DND-41 (cell line): Measurements from ENCODE around the gene SOX2.

Experiments
- CTCF ChIP-seq: IDR thresholded peaks from 2 replicates; pipeline ENCODE4 v1.5.1; 2012; ENCODE audit warnings: borderline replicate concordance, low read length, moderate library complexity, mild to moderate bottlenecking; ENCODE audit not compliant: poor library complexity, severe bottlenecking; ENCODE audit errors: extremely low read depth
- EZH2 ChIP-seq: IDR thresholded peaks from 3 replicates; pipeline ENCODE4 v1.6.1; 2012; ENCODE audit warnings: borderline replicate concordance, low read depth, mild to moderate bottlenecking, moderate library complexity, low read length, inconsistent platforms; ENCODE audit not compliant: severe bottlenecking

DNA sequence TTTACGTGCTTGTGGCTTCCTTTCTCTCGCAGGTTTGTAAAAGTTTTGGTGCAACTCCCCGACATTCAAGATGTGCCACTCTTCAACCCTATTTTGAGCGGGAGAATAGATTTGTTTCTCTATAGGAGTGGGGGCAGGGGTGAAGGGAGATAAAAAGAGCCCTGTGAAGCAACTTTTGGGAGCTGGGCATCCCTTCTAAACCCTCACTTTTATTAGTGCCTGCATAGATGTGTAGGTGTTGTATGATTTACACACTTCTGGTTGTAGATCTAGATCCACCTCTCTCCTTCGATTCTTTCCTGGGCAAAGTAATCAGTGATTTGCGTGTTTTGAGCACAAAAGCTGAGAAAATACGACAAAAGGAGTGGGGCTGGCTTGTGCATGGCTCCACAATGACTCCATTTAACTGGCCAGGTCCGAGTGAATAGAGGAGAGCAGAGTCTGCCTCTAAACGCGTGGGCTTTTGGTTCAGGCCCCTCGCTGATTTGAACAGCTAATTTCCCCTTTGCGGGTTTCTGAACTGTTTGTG, 17.7 kb downstream of the SOX2 start:
- no peak for TF ChIP-seq CTCF
- no peak for TF ChIP-seq EZH2
